Tibial nerve (tissue), 4 donors: ENCODE results near the gene FANK1. TPM values are rescaled to one million over a fixed set of nuclear protein-coding genes. Genes with fewer than 3 reads are reported as not detected.

Experiments used
- DNase-seq, 2 donors: peaks; one replicate each; pipeline ENCODE4 v3.0.0-alpha.2; 2019; ENCODE audit warnings: low spot score in 2 of 2
- H3K27ac ChIP-seq, 4 donors: fragments of 200-600 bp; sonication (generic) in 3 of 4; one replicate each; pipeline ENCODE4 v1.5.1; 2017 to 2019; ENCODE audit warnings: mild to moderate bottlenecking in 1 of 4
- H3K27me3 ChIP-seq, 2 donors: fragments of 200-600 bp; sonication (generic) in 1 of 2; one replicate each; pipeline versions ENCODE4 v1.5.1 to v1.6.0; 2017 to 2019
- H3K36me3 ChIP-seq, 3 donors: fragments of 200-600 bp; sonication (generic); one replicate each; pipeline ENCODE4 v1.5.1; 2018 to 2019
- H3K4me1 ChIP-seq, 4 donors: fragments of 200-600 bp; sonication (generic) in 3 of 4; one replicate each; pipeline ENCODE4 v1.5.1; 2017 to 2019
- H3K4me3 ChIP-seq, 4 donors: fragments of 200-600 bp; sonication (generic) in 3 of 4; one replicate each; pipeline ENCODE4 v1.5.1; 2017 to 2019; ENCODE audit warnings: mild to moderate bottlenecking in 1 of 4, moderate library complexity in 1 of 4
- H3K9me3 ChIP-seq, 4 donors: fragments of 200-600 bp; sonication (generic) in 3 of 4; one replicate each; pipeline ENCODE4 v1.5.1; 2017 to 2019
- EP300 ChIP-seq, 2 donors: sonication (generic); formaldehyde crosslinking; IDR thresholded peaks; one replicate each; pipeline ENCODE4 v1.6.1; 2017; ENCODE audit warnings: antibody characterized with exemption in 2 of 2, mild to moderate bottlenecking in 1 of 2
- POLR2A ChIP-seq, 2 donors: fragments of 450-650 bp; IDR thresholded peaks; one replicate each; pipeline ENCODE4 v1.6.1; 2017; ENCODE audit warnings: antibody characterized with exemption in 2 of 2, mild to moderate bottlenecking in 2 of 2, moderate library complexity in 2 of 2
- WGBS, 2 donors: methylation state at CpG; one replicate each; pipeline ENCODE4 v1.1.5; 2018; 5-methylcytosine and 5-hydroxymethylcytosine counted together
- total RNA-seq, 4 donors: library from RNA; depleted of rRNA; stranded (reverse); fragments of >200 nt; gene quantifications; one replicate each; pipeline ENCODE4 v1.1.0, GENCODE V29; 2016
- TF ChIP-seq, protein P1 (sequence below), 5 experiments: fragments of 200-600 bp in 3 of 5; fragments of 450-650 bp in 2 of 5; sonication (generic) in 3 of 5; IDR thresholded peaks; one replicate each; pipeline ENCODE4 v1.5.1; 2016 to 2019; ENCODE audit warnings: antibody characterized with exemption in 5 of 5, mild to moderate bottlenecking in 3 of 5, moderate library complexity in 2 of 5

The FANK1 gene
- total RNA-seq, 4 donors from 2014 or later: 0.59 to 6.6 (median 3.4) TPM

DNA sequence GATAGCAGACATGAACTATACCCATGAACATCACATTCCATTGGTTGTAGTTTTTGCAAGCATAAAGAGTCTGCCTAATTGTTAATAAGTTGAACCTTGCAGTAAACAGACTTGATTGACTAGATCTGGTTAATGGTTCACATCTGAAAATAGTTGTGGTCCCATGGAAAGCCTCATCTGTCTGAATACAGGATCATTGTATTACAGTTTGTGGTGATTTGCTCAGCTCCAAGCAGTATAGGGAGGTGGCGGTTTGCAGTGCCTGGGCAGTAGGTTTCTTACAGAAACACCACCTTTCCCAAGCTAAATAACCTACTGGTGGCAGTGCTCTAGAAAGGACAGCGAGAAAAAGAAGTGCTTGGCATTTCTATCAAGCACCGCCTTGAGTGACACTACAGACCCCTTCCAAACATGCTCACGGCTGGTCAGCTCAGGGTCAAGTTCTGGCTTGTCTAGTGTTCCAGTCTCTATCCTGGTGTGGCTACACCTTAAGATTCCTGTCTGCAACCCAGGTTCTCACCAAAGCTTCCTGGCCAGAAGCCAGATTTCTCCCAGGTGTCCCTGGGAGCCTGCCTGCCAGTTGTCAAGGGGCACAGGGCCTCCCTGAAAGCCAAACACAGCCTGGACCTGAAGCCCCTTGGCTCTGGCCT lies 119.9 kb downstream of the FANK1 start:
- no peaks in the 10 kb centered on the region for H3K27me3 ChIP-seq
- WGBS, 2 donors: 91 to 94% methylated on average over 4 of the region's 4 CpGs
- H3K4me3 ChIP-seq: no peak overlapping the region
- no peak overlapping the region for H3K27ac ChIP-seq
- no peak for DNase-seq
- no peaks in the 10 kb centered on the region for H3K36me3 ChIP-seq
- no peaks in the 10 kb centered on the region for H3K9me3 ChIP-seq
- no peaks in the 10 kb centered on the region for H3K4me1 ChIP-seq
- TF ChIP-seq, protein P1, sequence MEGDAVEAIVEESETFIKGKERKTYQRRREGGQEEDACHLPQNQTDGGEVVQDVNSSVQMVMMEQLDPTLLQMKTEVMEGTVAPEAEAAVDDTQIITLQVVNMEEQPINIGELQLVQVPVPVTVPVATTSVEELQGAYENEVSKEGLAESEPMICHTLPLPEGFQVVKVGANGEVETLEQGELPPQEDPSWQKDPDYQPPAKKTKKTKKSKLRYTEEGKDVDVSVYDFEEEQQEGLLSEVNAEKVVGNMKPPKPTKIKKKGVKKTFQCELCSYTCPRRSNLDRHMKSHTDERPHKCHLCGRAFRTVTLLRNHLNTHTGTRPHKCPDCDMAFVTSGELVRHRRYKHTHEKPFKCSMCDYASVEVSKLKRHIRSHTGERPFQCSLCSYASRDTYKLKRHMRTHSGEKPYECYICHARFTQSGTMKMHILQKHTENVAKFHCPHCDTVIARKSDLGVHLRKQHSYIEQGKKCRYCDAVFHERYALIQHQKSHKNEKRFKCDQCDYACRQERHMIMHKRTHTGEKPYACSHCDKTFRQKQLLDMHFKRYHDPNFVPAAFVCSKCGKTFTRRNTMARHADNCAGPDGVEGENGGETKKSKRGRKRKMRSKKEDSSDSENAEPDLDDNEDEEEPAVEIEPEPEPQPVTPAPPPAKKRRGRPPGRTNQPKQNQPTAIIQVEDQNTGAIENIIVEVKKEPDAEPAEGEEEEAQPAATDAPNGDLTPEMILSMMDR (IDR thresholded peaks at IDR 0.05): no peak
- TF ChIP-seq EP300 (IDR thresholded peaks at IDR 0.05) (no peak), POLR2A (IDR thresholded peaks at IDR 0.05) (no peak)

DNA sequence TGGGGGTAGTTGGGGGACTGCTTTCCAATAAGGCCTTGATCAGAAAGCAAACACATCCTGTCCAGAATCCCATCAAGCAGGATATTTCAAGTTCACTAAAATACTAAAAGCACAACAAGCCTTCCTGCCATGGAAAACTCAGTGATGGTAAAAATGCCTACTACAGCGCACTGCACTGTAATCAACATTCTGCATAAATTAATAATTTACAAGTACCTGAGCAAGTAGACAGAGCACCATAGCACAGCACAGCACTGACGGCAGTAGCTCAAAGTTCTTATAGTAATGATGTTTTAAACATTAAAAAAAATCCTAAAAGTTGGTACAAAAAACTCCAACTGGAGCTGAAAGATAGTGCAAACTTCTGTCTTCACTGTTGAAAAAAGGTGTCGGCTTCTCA lies 120.5 kb downstream of the FANK1 start:
- H3K36me3 ChIP-seq: no peaks in the 10 kb centered on the region

GRCh38 chr10:126017961-126018560 lies 121.7 kb downstream of the FANK1 start:
- 25 to 35% methylated on average over 2 of the region's 2 CpGs for whole genome bisulfite sequencing, 2 donors
- no peak for DNase-seq
- Histone ChIP-seq H3K4me1 (no peaks in the 10 kb centered on the region), H3K36me3 (no peaks in the 10 kb centered on the region), H3K9me3 (no peaks in the 10 kb centered on the region), H3K27me3 (no peaks in the 10 kb centered on the region), H3K4me3 (no peak overlapping the region), H3K27ac (no peak overlapping the region)
- TF ChIP-seq, protein P1 (IDR thresholded peaks at IDR 0.05): no peak
- no peak for TF ChIP-seq POLR2A (IDR thresholded peaks at IDR 0.05)
- no peak for TF ChIP-seq EP300 (IDR thresholded peaks at IDR 0.05)

More for the DNA sequence above, 120.5 kb downstream of the FANK1 start:
- Histone ChIP-seq H3K4me3 (no peak overlapping the region), H3K4me1 (no peaks in the 10 kb centered on the region), H3K27ac (no peak overlapping the region), H3K27me3 (no peaks in the 10 kb centered on the region), H3K9me3 (no peaks in the 10 kb centered on the region)
- no peak for DNase-seq
- TF ChIP-seq EP300 (IDR thresholded peaks at IDR 0.05) (no peak), POLR2A (IDR thresholded peaks at IDR 0.05) (no peak)
- TF ChIP-seq, protein P1 (IDR thresholded peaks at IDR 0.05): no peak
- WGBS, 2 donors: 93 to 99% methylated on average over 3 of the region's 3 CpGs

- H3K4me1 ChIP-seq: no peaks in the 10 kb centered on the region
- DNase-seq: no peak
- no peak overlapping the region for H3K27ac ChIP-seq
- 91 to 94% methylated on average over 5 of the region's 5 CpGs for WGBS, 2 donors
- no peak overlapping the region for H3K4me3 ChIP-seq
- TF ChIP-seq POLR2A (IDR thresholded peaks at IDR 0.05) (no peak), EP300 (IDR thresholded peaks at IDR 0.05) (no peak)
- TF ChIP-seq, protein P1 (IDR thresholded peaks at IDR 0.05): no peak
- H3K27me3 ChIP-seq: no peaks in the 10 kb centered on the region
- peaks cover 0 to 9% (median 0%) of the 10 kb centered on the region in 4 donors for H3K9me3 ChIP-seq
- no peaks in the 10 kb centered on the region for H3K36me3 ChIP-seq
Measured at GRCh38 chr10:126021833-126022500, 125.6 kb downstream of the FANK1 start.

GRCh38 chr10:126022841-126023240 lies 126.5 kb downstream of the FANK1 start:
- 86 to 87% methylated on average over 5 of the region's 5 CpGs for whole genome bisulfite sequencing, 2 donors
- H3K27me3 ChIP-seq: no peaks in the 10 kb centered on the region
- no peak overlapping the region for H3K4me3 ChIP-seq
- H3K4me1 ChIP-seq: no peaks in the 10 kb centered on the region
- no peaks in the 10 kb centered on the region for H3K36me3 ChIP-seq
- DNase-seq: no peak
- H3K9me3 ChIP-seq: peaks cover 0 to 13% (median 0%) of the 10 kb centered on the region in 4 donors
- no peak for TF ChIP-seq POLR2A (IDR thresholded peaks at IDR 0.05)
- TF ChIP-seq EP300 (IDR thresholded peaks at IDR 0.05): no peak
- TF ChIP-seq, protein P1 (IDR thresholded peaks at IDR 0.05): no peak
- H3K27ac ChIP-seq: no peak overlapping the region
